Astrocyte (in vitro differentiated cells and primary cell): Measurements from ENCODE around the gene FERMT3. TPM values are rescaled to one million over a fixed set of nuclear protein-coding genes. Genes with fewer than 3 reads are reported as not detected.
"Not testable (repeated sequence)": the region's sequence is repeated elsewhere in the genome, so short reads cannot be mapped to it uniquely, and the experiment has no call there.

ENCODE experiments used
- DNase-seq: peaks from one replicate; pipeline ENCODE4 v3.0.0-alpha.2; 2010; ENCODE audit warnings: low read depth
- FAIRE-seq: peaks from 2 replicates; lab custom pipeline; 2011; peaks lifted over from hg19 to GRCh38; lab: Jason Lieb, UNC
- H2AFZ ChIP-seq: 2 replicates; pipeline ENCODE4 v1.6.0; 2012; ENCODE audit warnings: low read depth, low read length, inconsistent platforms
- H3K27ac ChIP-seq: 2 replicates; pipeline ENCODE4 v1.5.1; 2011; ENCODE audit warnings: low read depth, low read length, inconsistent platforms
- H3K27me3 ChIP-seq: 2 replicates; pipeline ENCODE4 v1.6.0; 2011; ENCODE audit warnings: low read length, inconsistent platforms; ENCODE audit not compliant: insufficient read depth
- H3K36me3 ChIP-seq: 2 replicates; pipeline ENCODE4 v1.5.1; 2011; ENCODE audit warnings: low read length, inconsistent platforms; ENCODE audit not compliant: insufficient read depth
- H3K4me1 ChIP-seq: 2 replicates; pipeline ENCODE4 v1.5.1; 2011; ENCODE audit warnings: low read length, inconsistent platforms; ENCODE audit not compliant: insufficient read depth
- H3K4me2 ChIP-seq: 2 replicates; pipeline ENCODE4 v1.6.0; 2012; ENCODE audit warnings: low read length, inconsistent platforms
- H3K4me3 ChIP-seq: 2 replicates; pipeline ENCODE4 v1.5.1; 2011; ENCODE audit warnings: low read depth, mild to moderate bottlenecking, low read length, inconsistent platforms; ENCODE audit not compliant: insufficient read depth
- H3K79me2 ChIP-seq: 2 replicates; pipeline ENCODE4 v1.6.0; 2012; ENCODE audit warnings: mild to moderate bottlenecking, low read length, inconsistent platforms; ENCODE audit not compliant: insufficient read depth
- H3K9ac ChIP-seq: 2 replicates; pipeline ENCODE4 v1.6.0; 2012; ENCODE audit warnings: mild to moderate bottlenecking, low read length, inconsistent platforms
- H3K9me3 ChIP-seq: 2 replicates; pipeline ENCODE4 v1.5.1; 2012; ENCODE audit warnings: low read depth, mild to moderate bottlenecking, low read length, inconsistent platforms; ENCODE audit not compliant: insufficient read depth
- H4K20me1 ChIP-seq: 2 replicates; pipeline ENCODE4 v1.6.0; 2012; ENCODE audit warnings: low read length, inconsistent platforms; ENCODE audit not compliant: insufficient read depth
- H3K27ac Mint-ChIP-seq: one replicate; pipeline ENCODE4 v1.8.0; 2021; ENCODE audit warnings: mild to moderate bottlenecking, mixed read lengths; ENCODE audit not compliant: unreplicated experiment
- H3K27me3 Mint-ChIP-seq: one replicate; pipeline ENCODE4 v1.8.0; 2021; ENCODE audit warnings: low read depth, mixed read lengths; ENCODE audit not compliant: unreplicated experiment
- H3K36me3 Mint-ChIP-seq: one replicate; pipeline ENCODE4 v1.8.0; 2021; ENCODE audit warnings: low read depth, mixed read lengths; ENCODE audit not compliant: unreplicated experiment
- H3K4me1 Mint-ChIP-seq: one replicate; pipeline ENCODE4 v1.8.0; 2021; ENCODE audit warnings: low read depth, mixed read lengths; ENCODE audit not compliant: unreplicated experiment
- H3K4me3 Mint-ChIP-seq: one replicate; pipeline ENCODE4 v1.8.0; 2021; ENCODE audit warnings: mild to moderate bottlenecking, moderate library complexity, mixed read lengths; ENCODE audit not compliant: unreplicated experiment
- H3K9me3 Mint-ChIP-seq: one replicate; pipeline ENCODE4 v1.8.0; 2021; ENCODE audit warnings: mild to moderate bottlenecking, mixed read lengths; ENCODE audit not compliant: unreplicated experiment
- EZH2 ChIP-seq: IDR thresholded peaks from 2 replicates; pipeline ENCODE4 v1.6.1; 2012; ENCODE audit warnings: mild to moderate bottlenecking, low read length, inconsistent platforms; ENCODE audit not compliant: insufficient read depth
- total RNA-seq: library from RNA; stranded (reverse); gene quantifications from 2 replicates; pipeline ENCODE4 v1.2.1, GENCODE V29; 2021
- TF ChIP-seq, protein P1 (sequence below): IDR thresholded peaks from 2 replicates; pipeline ENCODE4 v1.5.1; 2011; ENCODE audit warnings: low read depth, mild to moderate bottlenecking, inconsistent platforms, low read length, moderate library complexity; ENCODE audit not compliant: insufficient read depth

FERMT3 gene
- total RNA-seq, 1 donor from 2014 or later: 1.3 TPM

GRCh38 chr11:64161037-64161436 lies 45.5 kb upstream of the FERMT3 start:
- DNase-seq: no peak
- Histone ChIP-seq H2AFZ (no peak overlapping the region), H3K9me3 (no peaks in the 10 kb centered on the region), H3K27ac (no peak overlapping the region), H3K4me1 (no peaks in the 10 kb centered on the region), H4K20me1 (no peaks in the 10 kb centered on the region), H3K4me2 (no peak overlapping the region), H3K27me3 (no peaks in the 10 kb centered on the region), H3K79me2 (no peaks in the 10 kb centered on the region), H3K36me3 (no peaks in the 10 kb centered on the region), H3K9ac (no peak overlapping the region), H3K4me3 (no peak overlapping the region)
- H3K27ac Mint-ChIP-seq: no peak overlapping the region
- no peaks in the 10 kb centered on the region for H3K4me1 Mint-ChIP-seq
- H3K9me3 Mint-ChIP-seq: no peaks in the 10 kb centered on the region
- TF ChIP-seq, protein P1, sequence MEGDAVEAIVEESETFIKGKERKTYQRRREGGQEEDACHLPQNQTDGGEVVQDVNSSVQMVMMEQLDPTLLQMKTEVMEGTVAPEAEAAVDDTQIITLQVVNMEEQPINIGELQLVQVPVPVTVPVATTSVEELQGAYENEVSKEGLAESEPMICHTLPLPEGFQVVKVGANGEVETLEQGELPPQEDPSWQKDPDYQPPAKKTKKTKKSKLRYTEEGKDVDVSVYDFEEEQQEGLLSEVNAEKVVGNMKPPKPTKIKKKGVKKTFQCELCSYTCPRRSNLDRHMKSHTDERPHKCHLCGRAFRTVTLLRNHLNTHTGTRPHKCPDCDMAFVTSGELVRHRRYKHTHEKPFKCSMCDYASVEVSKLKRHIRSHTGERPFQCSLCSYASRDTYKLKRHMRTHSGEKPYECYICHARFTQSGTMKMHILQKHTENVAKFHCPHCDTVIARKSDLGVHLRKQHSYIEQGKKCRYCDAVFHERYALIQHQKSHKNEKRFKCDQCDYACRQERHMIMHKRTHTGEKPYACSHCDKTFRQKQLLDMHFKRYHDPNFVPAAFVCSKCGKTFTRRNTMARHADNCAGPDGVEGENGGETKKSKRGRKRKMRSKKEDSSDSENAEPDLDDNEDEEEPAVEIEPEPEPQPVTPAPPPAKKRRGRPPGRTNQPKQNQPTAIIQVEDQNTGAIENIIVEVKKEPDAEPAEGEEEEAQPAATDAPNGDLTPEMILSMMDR: no peak
- TF ChIP-seq EZH2: no peak
- no peak for FAIRE-seq
- no peak overlapping the region for H3K4me3 Mint-ChIP-seq
- H3K36me3 Mint-ChIP-seq: peaks cover 2% of the 10 kb centered on the region
- peaks cover 24% of the 10 kb centered on the region for H3K27me3 Mint-ChIP-seq

GRCh38 chr11:64162769-64163168 lies 43.8 kb upstream of the FERMT3 start:
- peaks cover 14% of the 10 kb centered on the region for H3K27me3 Mint-ChIP-seq
- not testable (repeated sequence) for H3K4me2 ChIP-seq, H3K4me3 ChIP-seq, FAIRE-seq, H3K36me3 Mint-ChIP-seq, H3K27ac ChIP-seq, H3K27ac Mint-ChIP-seq, H3K4me1 Mint-ChIP-seq, H3K9me3 Mint-ChIP-seq, H2AFZ ChIP-seq, H3K79me2 ChIP-seq, H3K4me3 Mint-ChIP-seq, DNase-seq, H3K9ac ChIP-seq, H3K36me3 ChIP-seq, H3K4me1 ChIP-seq, H3K27me3 ChIP-seq, H3K9me3 ChIP-seq, H4K20me1 ChIP-seq

GRCh38 chr11:64163951-64164350 lies 42.6 kb upstream of the FERMT3 start:
- Mint-ChIP-seq H3K36me3 (no peaks in the 10 kb centered on the region), H3K27me3 (peaks cover 15% of the 10 kb centered on the region), H3K9me3 (no peaks in the 10 kb centered on the region), H3K27ac (no peak overlapping the region), H3K4me1 (no peaks in the 10 kb centered on the region), H3K4me3 (no peak overlapping the region)
- Histone ChIP-seq H3K9ac (no peak overlapping the region), H2AFZ (no peak overlapping the region), H3K4me3 (no peak overlapping the region), H3K36me3 (no peaks in the 10 kb centered on the region), H4K20me1 (no peaks in the 10 kb centered on the region), H3K79me2 (no peaks in the 10 kb centered on the region), H3K27ac (no peak overlapping the region), H3K9me3 (no peaks in the 10 kb centered on the region), H3K4me2 (no peak overlapping the region), H3K4me1 (no peaks in the 10 kb centered on the region), H3K27me3 (no peaks in the 10 kb centered on the region)
- TF ChIP-seq, protein P1: no peak
- no peak for TF ChIP-seq EZH2
- FAIRE-seq: no peak
- DNase-seq: no peak
